ENCODE measurements around the gene SH3GL1.

The SH3GL1 gene, protein sequence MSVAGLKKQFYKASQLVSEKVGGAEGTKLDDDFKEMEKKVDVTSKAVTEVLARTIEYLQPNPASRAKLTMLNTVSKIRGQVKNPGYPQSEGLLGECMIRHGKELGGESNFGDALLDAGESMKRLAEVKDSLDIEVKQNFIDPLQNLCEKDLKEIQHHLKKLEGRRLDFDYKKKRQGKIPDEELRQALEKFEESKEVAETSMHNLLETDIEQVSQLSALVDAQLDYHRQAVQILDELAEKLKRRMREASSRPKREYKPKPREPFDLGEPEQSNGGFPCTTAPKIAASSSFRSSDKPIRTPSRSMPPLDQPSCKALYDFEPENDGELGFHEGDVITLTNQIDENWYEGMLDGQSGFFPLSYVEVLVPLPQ

DNA sequence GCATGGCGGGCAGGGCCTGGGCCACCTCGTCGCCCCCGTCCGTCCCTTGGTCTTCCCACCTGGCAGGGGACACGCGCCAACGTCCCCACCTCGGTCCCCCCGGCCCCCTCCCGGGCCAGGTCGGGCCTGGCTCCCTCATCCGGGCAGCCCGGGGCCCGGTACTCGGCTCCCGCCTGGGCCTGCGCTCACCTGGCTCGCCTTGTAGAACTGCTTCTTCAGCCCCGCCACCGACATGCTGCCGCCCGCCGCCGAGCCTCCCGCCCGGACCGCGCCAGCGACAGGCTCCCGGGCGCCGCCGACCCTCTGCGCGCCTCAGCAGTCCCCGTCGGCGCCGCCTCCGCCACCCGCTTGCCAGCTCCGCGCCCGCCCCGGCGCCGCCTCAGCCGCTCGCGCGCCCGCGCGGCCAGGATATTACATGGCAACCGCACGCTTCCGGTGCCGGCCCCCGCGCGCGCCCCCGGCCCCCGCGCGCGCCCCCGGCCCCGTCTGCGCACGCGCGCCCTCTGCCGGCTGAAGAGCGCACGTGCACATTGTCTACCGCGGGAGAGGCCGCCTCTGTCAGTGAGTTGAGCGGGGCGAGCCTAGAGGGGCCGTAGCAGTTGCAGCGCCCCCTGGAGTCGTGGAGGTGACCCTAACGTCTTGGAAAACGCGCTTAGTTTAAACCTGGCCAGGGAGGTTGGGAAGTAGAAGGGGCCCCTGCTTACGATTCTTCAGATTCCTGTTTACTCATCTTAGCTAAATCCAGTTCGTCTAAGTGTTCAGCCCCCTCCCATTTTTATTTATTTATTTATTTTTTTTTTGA lies at the start of gene SH3GL1:
Gene SH3GL1 (minus strand): TSS at position 413 of the 802 bp plus-strand sequence. CDS start 179 bp downstream, at position 234.
- peak; percentile 92 for DNase-seq

DNA sequence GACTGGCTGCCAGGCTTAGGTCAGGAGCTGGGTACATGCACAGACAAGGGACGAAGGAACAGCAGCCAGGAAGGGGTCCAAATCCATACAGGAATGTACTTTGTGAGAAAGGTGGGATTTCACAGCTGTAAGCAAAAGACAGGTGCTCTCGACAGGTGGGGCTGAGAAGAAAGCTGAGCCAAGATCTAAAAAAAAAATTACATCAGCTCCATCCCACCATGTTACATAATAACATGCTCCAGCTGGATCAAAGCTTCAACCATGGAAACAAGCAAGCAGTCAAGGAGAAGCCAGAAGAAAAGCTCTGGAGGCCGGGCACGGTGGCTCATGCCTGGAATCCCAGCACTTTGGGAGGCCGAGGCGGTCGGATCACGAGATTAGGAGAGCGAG lies 49.3 kb upstream of the SH3GL1 start:
- no peak for DNase-seq

DNA sequence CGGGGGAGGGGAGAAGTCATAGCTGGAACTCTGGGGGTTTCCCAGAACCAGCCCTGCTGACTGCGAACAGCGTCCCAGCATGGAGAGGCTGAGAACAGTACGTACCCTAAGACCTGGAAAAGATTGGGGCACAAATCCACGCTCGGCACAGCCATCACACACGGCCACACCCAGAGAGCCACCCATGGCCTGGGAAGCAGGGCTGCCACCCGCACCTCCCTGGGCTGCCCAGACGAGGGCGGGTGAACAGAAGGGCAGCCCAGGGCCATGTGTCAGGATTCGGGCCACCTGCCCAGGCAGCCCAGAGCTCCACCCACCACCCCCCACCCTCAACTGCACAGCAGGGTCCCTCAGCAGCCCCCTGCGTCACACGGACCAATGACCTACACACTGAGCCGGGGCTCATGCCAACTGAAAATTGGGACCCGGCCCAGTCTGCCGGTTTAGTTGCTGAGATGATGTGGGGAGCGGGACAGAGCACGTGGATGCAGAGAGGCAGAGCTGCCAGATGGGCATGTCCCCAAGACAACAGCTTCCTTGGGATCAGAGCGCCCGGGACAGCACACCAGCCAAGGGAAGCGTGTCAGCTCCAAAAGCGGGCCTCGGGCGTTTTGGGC lies 48.8 kb upstream of the SH3GL1 start:
- no peak for DNase-seq

DNA sequence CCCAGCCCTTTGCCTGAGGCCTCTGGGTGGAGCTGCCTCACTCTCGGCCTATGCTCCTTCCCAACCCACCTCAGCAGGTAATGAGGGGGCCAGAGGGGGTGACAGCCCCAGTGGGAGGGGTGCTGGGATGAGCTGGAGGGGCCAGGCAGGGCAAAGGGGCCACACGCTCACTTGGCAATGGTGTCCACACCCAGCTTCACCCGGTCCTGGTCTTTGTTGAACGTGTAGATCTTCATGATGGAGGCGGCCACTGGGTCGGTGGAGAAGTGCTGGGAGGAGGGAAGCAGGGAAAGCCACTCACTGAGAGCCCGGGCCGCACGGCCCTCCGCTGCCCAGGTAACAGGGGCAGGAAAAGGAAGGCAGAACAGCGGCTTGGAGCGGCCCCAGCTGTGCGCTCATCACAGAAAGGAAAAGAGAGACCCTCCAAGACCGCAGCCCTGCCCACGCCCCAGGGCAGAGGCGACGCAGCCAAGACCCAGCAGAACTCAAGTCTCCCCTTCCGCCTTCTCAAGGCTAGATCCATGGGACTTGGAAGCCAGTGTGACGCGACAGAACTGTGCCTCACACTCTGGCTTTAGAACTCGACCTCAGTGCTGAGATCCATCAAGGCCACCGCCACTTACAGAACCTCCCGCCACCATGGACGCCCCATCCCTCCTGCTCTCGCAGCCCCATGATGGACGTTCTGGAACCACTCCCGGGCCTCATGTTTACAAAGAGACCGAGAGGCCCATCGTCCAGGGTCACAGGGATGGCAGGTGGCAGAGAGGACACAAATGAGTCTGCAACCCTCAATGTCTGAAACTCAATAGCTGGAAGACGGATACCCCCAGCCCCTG lies 48.0 kb upstream of the SH3GL1 start:
- no peak for DNase-seq

DNA sequence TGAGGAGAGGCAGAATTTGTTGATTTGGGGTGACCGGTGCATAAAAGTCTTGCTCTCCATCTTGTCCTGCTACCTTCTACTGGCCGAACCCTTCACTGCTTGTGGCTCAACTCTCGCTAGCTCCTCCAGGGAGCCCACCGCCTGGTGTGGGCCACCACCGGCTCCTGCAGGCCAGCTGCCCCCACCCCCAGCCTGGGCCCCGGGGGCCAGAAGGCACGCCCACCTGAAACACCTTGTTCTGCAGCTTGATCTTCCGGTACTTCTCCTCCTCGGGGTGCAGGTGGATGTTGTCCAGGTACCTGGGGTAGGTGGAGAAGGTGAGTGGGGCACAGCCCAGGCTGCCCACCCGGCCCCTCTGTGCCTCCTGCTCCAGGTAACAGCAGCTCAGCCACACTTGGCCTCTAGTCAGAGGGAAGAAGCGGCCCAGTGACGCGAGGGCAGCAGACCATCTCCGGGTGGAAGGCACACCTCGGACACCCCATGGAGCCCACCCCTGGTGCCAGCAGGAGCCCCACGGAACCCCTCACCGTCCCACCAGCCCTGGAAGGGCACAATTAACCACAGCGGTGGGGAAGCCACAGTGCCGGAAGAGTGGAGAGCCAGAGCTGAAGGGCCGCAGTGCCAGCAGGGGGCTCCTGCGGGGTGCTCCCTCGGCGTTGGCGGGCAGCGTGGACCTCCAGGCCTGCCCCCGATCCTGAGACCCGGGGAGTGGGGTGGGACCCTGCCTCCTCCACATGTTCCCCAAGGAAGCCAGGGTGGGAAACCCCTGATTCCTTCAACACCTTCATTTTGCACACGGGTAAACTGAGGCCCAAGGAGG lies 47.2 kb upstream of the SH3GL1 start:
- no peak for DNase-seq

DNA sequence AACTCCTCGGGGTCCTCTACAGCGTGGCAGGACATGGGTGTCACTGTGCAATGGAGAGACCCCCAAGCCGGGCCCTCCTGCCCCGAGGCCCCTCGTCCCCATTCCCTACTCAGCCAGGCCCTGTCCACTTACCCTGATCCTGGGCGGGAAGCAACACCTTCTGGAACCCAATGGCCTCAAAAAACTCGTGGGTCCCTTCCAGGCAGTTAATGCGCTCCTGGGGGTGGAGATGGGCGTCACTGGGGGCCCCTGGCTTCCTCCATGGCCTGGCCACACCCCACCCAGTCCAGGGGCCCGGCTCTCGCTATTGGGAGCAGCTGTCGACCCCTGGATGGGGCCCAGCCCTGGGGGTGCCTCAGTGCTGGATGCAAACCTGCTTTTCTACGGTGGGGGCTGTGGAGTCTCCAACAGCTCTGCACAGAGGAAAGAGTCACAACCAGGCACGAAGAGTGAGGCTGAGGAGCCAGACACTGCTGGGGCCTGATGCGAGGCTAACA lies 46.4 kb upstream of the SH3GL1 start:
- DNase-seq: no peak

DNA sequence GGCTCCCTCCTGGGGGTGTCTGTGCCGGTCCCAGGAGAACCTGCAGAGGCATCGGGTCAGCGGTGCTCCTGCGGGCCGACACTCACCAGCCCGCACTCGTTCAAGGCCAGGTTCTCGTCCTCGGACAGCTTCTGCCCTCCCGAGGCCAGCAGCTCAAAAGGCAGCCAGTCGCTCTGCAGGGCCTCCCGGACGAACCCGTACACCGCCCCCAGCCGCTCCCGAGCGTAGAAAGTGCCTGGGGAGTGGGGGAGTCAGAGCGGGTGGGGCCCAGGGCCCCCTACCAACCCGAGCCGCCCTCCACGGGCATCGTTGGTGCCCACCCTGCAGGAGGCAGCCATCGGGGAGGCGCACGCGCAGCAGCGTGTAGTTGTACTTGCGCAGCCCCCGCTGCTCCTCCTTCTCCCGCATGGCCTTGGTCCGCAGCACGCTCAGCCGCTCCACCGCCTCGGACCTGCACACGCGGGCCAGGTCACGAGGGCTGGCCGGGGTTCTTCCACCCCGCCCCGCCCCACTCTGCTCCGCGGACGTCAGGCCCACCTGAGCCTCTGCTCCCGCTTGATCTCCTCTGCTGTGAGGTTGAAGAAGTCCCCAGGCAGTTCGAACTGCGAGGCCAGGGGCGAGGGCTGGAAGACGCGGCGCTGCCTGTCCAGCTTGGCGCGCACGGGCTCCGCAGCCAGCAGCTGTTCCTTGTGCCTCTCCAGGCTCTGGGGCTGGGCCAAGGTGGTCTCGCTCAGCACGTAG lies 45.8 kb upstream of the SH3GL1 start:
- no peak for DNase-seq

DNA sequence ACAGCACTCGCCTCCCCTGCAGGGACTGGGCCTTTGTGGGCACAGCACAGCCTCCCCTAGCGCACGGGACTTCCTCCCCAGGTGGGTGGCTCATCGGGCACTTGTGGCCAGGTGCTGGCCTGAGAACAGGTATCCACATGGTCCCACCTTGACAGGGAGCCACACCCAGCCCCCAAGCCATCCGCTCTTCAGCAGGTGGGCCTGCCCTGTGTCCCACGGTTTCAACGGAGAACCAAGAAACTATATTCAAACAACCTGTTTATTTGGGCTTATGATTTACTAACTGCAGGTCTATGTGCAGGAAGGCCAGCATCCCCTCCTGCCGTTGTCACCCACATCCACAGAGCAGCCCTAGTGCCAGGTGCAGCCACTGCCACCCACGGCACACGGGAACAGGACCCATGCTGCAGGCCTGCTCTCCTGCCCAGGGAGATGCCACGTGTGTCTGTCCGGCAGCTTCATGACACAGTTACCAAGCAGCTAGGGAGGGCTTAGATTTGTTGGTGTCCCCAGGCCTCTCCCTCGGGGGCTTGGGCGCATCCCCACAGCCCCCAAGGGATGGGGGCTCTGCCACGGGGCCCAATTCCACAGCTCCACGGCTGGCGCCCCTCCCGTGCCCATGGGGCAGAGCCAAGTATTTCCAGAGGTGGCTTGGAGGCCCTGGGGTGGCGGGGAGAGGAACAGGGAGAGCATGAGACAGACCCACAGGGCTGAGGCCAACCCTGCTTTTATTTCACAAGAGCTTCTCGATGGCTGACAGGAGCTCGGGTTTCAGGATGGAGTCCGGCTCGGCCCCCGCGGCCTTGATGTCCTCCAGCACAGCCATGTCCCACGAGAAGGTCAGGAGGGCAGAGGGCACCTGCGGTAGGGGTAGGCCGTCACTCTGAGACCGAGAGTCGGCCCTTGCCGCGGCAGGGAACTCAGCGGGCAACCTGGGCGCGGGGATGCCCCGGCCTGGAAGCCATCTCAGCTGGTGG lies 44.7 kb upstream of the SH3GL1 start:
- DNase-seq: no peak

DNA sequence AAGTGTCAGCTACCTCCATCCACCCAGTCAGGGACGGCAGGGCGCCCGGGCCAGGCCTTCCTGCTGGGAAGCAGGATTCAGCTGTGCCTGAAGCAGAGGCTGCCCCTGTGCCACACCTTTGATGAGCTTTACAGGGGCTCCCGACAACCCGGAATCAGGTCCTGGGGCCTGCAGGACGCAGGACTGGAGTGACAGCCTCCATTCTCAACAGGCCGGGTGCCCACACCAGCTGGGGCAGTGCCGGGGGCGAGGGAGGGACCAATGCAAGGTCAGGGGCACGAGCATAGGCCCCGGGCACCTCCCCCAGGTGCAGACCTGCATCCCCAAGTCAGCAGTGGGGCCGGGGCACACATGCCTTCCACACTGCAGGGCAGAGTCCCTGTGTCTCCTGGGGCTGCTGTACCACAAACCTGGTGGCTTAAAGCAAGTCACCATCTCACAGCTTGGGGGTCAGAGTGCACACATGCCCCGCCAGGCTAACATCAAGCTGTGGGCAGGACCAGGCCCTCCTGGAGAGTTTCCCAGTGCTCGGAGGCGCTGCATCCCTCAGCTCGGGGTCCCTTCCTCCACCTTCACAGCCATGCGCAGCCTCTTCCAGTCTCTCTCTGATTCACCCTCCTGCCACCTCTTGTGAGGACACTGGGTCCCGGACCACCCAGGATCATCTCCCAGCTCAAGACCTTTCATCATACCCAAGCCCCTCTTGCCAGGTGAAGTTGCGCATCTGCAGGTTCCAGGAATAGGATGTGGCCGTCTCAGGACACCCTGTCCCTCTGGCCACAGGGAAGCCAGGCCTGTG lies 43.8 kb upstream of the SH3GL1 start:
- DNase-seq: no peak

DNA sequence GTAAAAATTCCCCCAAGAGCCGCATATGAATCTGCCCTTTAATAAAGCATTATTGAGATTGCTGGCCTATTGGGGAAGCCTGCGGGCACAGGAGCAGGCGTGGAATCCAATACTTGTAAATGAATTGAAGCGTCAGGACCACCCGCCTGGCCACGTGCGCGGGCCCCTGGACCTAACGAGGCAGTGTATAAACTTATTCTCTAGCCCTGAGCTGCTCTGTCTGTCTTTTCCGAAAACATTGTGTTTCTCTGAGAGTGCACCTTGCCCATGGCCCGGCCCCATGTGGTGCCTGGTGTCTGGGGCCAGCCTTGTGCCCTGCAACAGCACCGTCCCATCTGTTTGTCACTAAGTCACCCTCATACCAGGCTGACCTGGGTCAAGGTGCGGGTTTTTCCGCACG lies 42.8 kb upstream of the SH3GL1 start:
- no peak for DNase-seq

DNA sequence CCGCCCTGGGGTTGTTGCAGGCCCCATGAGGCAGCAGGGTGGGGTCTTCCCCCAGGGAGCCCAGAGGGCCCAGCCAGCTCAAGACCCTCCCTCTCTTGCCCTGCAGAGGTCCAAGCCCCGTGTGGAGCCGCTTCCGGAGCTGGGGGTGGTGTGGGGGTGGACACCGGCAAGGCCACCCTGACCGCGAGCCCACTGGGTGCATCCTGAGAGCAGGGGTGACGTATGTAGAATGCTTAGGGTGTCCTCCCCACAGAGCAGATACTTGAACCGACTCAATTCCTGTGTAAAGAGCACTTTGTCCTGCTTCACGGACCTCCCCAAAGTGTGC lies 42.4 kb upstream of the SH3GL1 start:
- no peak for DNase-seq

DNA sequence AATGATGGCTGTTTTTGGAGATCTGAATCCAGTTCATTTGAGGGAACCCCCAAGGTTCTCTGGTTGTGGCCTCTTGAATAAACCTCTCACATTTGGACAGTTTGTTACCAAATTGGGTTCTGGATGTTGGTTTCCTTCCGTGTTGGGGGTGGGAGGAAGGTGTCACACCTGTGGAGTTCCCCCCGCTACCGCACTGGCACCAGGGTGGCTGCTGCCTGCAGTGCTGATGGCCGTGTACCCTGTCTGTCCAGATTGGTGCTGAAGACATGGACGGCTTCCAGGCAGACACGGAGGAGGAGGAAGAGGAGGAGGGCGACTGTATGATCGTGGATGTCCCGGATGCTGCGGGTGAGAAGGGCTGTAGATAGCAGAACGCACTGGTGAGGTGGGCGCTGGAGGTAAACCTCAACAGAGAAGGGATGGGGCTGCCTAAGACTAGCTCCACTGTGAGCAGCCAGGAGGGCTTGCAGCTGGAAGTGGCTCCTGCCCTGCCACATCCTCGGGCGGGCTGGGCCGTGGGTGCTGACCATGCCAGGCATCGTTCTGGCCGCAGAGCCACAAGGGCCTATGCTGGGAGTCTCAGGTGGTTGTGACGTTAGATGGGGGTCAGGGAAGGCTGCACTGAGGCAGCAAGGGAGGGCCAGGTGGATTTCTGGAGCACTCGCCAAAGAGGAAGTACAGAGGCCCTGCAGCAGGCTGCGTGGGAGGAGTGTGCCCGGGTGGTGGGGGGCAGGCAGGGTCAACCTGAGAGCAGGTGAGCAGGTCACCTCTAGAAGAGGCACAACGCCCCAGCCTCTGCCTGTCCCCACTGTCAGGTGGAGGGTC lies 41.9 kb upstream of the SH3GL1 start:
- DNase-seq: no peak

DNA sequence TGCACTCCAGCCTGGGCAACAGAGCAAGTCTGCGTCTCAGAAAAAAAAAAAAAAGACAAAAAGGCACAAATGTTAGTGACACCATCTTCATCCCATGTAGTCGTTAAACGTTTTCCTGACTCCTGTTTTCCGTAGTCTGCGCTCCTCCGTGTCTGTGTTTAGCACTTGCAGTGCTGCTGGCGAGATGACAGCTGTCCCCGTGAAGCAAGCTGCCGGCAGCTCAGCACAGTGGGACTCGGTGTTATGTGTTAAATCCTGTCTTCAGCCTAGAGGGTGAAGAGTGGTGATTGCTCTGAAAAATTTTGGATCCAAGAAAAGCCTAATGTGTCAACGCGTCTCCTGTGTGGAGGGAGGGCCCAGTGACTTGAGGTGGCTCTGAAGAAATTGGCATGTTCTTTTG lies 38.9 kb upstream of the SH3GL1 start:
- no peak for DNase-seq

DNA sequence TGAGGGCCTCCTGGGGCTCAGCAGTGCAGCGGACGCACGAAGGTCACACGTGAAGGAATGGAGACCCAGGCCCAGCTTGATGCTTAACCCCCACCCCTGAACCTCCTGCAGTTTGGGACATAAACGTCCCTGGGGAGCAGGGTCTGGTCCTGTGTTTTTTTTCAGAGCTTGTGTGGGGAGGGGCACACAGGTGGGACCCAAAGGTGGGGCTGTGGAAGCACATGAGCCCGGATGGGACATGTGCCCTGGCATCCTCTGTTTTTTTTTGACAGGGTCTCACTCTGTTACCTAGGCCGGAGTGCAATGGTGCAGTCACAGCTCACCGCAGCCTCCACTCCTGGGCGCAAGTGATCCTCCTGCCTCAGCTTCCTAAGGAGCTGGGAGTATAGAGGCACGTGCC lies 36.8 kb upstream of the SH3GL1 start:
- DNase-seq: no peak

DNA sequence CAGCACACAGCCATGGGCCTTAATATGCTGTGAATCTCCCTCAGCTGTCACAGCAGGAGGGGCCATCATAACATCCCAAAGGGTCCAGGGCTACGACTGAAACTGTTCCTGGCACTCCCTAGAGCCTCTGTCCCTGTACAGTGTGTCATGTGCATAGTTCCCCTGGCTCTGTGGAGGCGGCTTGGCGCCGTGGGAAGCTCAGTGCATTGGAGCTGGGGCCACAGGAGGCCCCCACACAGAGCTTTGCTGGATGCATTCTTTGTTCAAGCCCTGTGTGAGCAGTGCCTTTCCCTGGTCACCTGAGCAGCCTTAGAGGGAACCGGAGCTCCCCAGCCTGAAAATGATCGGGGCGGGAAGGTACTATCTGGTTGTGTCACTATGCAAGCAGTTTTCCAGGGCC lies 35.9 kb upstream of the SH3GL1 start:
- no peak for DNase-seq

DNA sequence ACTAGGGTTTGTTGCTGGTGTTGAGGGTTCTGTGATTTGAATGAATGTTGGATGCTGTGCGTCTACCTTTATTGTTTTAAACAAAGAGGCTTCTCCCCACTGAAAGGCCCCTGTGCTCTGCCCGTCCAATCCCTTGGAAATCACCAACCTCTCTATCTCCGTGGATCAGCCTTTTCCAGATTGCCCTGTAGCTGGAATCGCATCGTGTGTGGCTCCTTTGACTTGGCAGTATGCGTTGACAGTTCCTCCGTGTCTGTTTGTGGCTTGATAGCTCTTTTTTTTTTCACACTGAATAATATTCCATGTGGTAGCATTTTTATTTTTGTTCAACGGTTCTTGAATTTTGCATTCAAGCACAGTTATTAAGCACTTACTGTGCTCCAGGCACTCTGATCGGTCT lies 34.0 kb upstream of the SH3GL1 start:
- DNase-seq: no peak

DNA sequence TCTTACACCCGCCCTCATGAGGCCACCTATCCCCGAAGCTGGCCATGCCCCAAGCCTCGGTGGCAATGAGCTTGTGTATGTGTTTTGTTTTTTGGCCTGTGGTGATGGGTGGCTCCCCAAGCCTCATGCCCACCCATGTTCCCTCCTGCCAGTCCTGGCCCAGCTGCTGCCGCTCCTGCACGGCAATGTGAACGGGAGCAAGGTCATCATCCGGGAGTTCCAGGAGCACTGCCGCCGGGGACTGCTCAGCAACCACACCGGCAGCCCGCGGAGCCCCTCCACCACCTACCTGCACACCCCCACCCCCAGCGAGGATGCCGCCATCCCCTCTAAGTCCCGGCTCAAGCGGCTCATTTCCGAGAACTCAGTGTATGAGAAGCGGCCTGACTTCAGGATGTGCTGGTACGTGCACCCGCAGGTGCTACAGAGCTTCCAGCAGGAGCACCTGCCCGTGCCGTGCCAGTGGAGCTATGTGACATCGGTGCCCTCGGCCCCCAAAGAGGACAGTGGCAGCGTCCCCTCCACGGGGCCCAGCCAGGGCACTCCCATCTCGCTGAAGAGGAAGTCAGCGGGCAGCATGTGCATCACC lies 32.7 kb upstream of the SH3GL1 start:
- DNase-seq: no peak

All from stimulated activated CD4-positive, alpha-beta T cell treated with anti-CD3 and anti-CD28 coated beads, Interleukin-1b, Interleukin-23, amount 100 ng/mL, for 48 hours (primary cell).